Mesendoderm (in vitro differentiated cells): ENCODE results near the gene INTS6.

Experiments
- DNase-seq: peaks from one replicate; pipeline ENCODE4 v3.0.0; 2013
- H2AK5ac ChIP-seq: 2 replicates; pipeline ENCODE4 v1.6.1; 2013; ENCODE audit warnings: low read length, inconsistent platforms
- H2BK120ac ChIP-seq: 2 replicates; pipeline ENCODE4 v1.6.1; 2013; ENCODE audit warnings: low read depth, mild to moderate bottlenecking, low read length, moderate library complexity, mixed read lengths
- H2BK15ac ChIP-seq: replicated peaks from 2 replicates; pipeline ENCODE4 v1.6.1; 2013; ENCODE audit warnings: low read depth, mild to moderate bottlenecking, moderate library complexity
- H2BK5ac ChIP-seq: 2 replicates; pipeline ENCODE4 v1.6.1; 2013; ENCODE audit warnings: low read length, inconsistent platforms
- H3K18ac ChIP-seq: 2 replicates; pipeline ENCODE4 v1.6.1; 2013; ENCODE audit warnings: mild to moderate bottlenecking, low read length, mixed read lengths
- H3K23ac ChIP-seq: one replicate; pipeline ENCODE4 v1.6.1; 2013; ENCODE audit warnings: low read length
- H3K27ac ChIP-seq: 2 replicates; pipeline ENCODE4 v1.5.1; 2013; ENCODE audit warnings: low read depth, mild to moderate bottlenecking, inconsistent platforms, low read length, moderate library complexity
- H3K27me3 ChIP-seq: 2 replicates; pipeline ENCODE4 v1.6.1; 2013; ENCODE audit warnings: low read length, control low read depth, mild to moderate bottlenecking, inconsistent platforms; ENCODE audit not compliant: insufficient read depth, poor library complexity
- H3K36me3 ChIP-seq: 2 replicates; pipeline ENCODE4 v1.6.1; 2013; ENCODE audit warnings: low read length, inconsistent platforms; ENCODE audit not compliant: control insufficient read depth, insufficient read depth
- H3K4ac ChIP-seq: one replicate; pipeline ENCODE4 v1.6.1; 2013; ENCODE audit warnings: low read depth, mild to moderate bottlenecking, low read length, moderate library complexity
- H3K4me1 ChIP-seq: 2 replicates; pipeline ENCODE4 v1.6.1; 2013; ENCODE audit warnings: low read depth, low read length, inconsistent platforms; ENCODE audit not compliant: control insufficient read depth
- H3K4me2 ChIP-seq: 2 replicates; pipeline ENCODE4 v1.6.1; 2013; ENCODE audit warnings: low read length
- H3K4me3 ChIP-seq: 2 replicates; pipeline ENCODE4 v1.5.1; 2013; ENCODE audit warnings: mild to moderate bottlenecking, low read length
- H3K56ac ChIP-seq: one replicate; pipeline ENCODE4 v1.6.1; 2013; ENCODE audit warnings: low read length
- H3K79me1 ChIP-seq: 2 replicates; pipeline ENCODE4 v1.6.1; 2013; ENCODE audit warnings: low read length, inconsistent platforms
- H3K79me2 ChIP-seq: 2 replicates; pipeline ENCODE4 v1.6.1; 2013; ENCODE audit warnings: mild to moderate bottlenecking, low read length; ENCODE audit not compliant: control insufficient read depth, insufficient read depth
- H3K9ac ChIP-seq: 2 replicates; pipeline ENCODE4 v1.6.1; 2013; ENCODE audit warnings: low read length, inconsistent platforms
- H4K5ac ChIP-seq: one replicate; pipeline ENCODE4 v1.6.1; 2013; ENCODE audit warnings: low read length
- H4K8ac ChIP-seq: one replicate; pipeline ENCODE4 v1.6.1; 2013; ENCODE audit warnings: low read depth, mild to moderate bottlenecking, control low read depth, low read length, moderate library complexity
- WGBS: extraction: QIAGEN DNeasy Blood & Tissue Kit; methylation state at CpG from one replicate; pipeline ENCODE4 v1.1.7; 2013; ENCODE audit warnings: low lambda C conversion rate, missing lambda C conversion rate; ENCODE audit not compliant: insufficient coverage; ENCODE audit errors: extremely low coverage; 5-methylcytosine and 5-hydroxymethylcytosine counted together

The INTS6 gene

GRCh38 chr13:51478418-51479198, 25.8 kb upstream of the INTS6 start:
- Histone ChIP-seq H3K27ac (no peak overlapping the region), H2AK5ac (no peak overlapping the region), H3K79me2 (no peaks in the 10 kb centered on the region), H3K27me3 (no peaks in the 10 kb centered on the region), H3K4me2 (no peak overlapping the region), H3K9ac (no peak overlapping the region), H2BK120ac (no peak overlapping the region), H3K4me1 (no peaks in the 10 kb centered on the region), H2BK15ac (no peak overlapping the region), H4K5ac (no peak overlapping the region), H3K4ac (no peak overlapping the region), H3K79me1 (no peaks in the 10 kb centered on the region), H4K8ac (no peak overlapping the region), H3K4me3 (no peak overlapping the region), H2BK5ac (no peak overlapping the region), H3K18ac (no peak overlapping the region), H3K36me3 (no peaks in the 10 kb centered on the region), H3K56ac (no peak overlapping the region), H3K23ac (no peak overlapping the region)
- WGBS: no CpG with 5 or more reads among the region's 8 CpGs
- no peak for DNase-seq

- no peak overlapping the region for H3K9ac ChIP-seq
- no peaks in the 10 kb centered on the region for H3K79me2 ChIP-seq
- no peak overlapping the region for H3K23ac ChIP-seq
- H2AK5ac ChIP-seq: no peak overlapping the region
- no peak overlapping the region for H3K4me2 ChIP-seq
- no peak overlapping the region for H4K5ac ChIP-seq
- H3K18ac ChIP-seq: no peak overlapping the region
- H3K27me3 ChIP-seq: no peaks in the 10 kb centered on the region
- H4K8ac ChIP-seq: no peak overlapping the region
- H3K79me1 ChIP-seq: no peaks in the 10 kb centered on the region
- no peak overlapping the region for H3K4me3 ChIP-seq
- H3K36me3 ChIP-seq: no peaks in the 10 kb centered on the region
- no peak overlapping the region for H3K4ac ChIP-seq
- H2BK120ac ChIP-seq: no peak overlapping the region
- no peak overlapping the region for H2BK5ac ChIP-seq
- no peak overlapping the region for H2BK15ac ChIP-seq
- no peak overlapping the region for H3K56ac ChIP-seq
- H3K4me1 ChIP-seq: no peaks in the 10 kb centered on the region
- WGBS: no CpG with 5 or more reads among the region's 2 CpGs
- DNase-seq: no peak
- no peak overlapping the region for H3K27ac ChIP-seq
These were observed 25.0 kb upstream of the INTS6 start for GRCh38 chr13:51477653-51478324.

- H3K36me3 ChIP-seq: no peaks in the 10 kb centered on the region
- no peak overlapping the region for H2BK15ac ChIP-seq
- WGBS: no CpG with 5 or more reads among the region's 3 CpGs
- H4K5ac ChIP-seq: no peak overlapping the region
- no peak overlapping the region for H2BK5ac ChIP-seq
- H4K8ac ChIP-seq: no peak overlapping the region
- H3K18ac ChIP-seq: no peak overlapping the region
- H3K4me1 ChIP-seq: no peaks in the 10 kb centered on the region
- no peak overlapping the region for H3K4me2 ChIP-seq
- no peak overlapping the region for H2BK120ac ChIP-seq
- H2AK5ac ChIP-seq: no peak overlapping the region
- H3K27me3 ChIP-seq: no peaks in the 10 kb centered on the region
- H3K79me1 ChIP-seq: no peaks in the 10 kb centered on the region
- no peak overlapping the region for H3K9ac ChIP-seq
- no peaks in the 10 kb centered on the region for H3K79me2 ChIP-seq
- H3K56ac ChIP-seq: no peak overlapping the region
- DNase-seq: no peak
- no peak overlapping the region for H3K4ac ChIP-seq
- no peak overlapping the region for H3K27ac ChIP-seq
- H3K4me3 ChIP-seq: no peak overlapping the region
- no peak overlapping the region for H3K23ac ChIP-seq
These were observed 24.3 kb upstream of the INTS6 start for GRCh38 chr13:51477149-51477548.

GRCh38 chr13:51475727-51476501, 23.1 kb upstream of the INTS6 start:
- Histone ChIP-seq H3K79me1 (no peaks in the 10 kb centered on the region), H3K27ac (no peak overlapping the region), H3K27me3 (no peaks in the 10 kb centered on the region), H2BK120ac (no peak overlapping the region), H2BK15ac (no peak overlapping the region), H3K18ac (no peak overlapping the region), H3K4me3 (no peak overlapping the region), H3K4me2 (no peak overlapping the region), H3K79me2 (no peaks in the 10 kb centered on the region), H3K9ac (no peak overlapping the region), H3K4me1 (no peaks in the 10 kb centered on the region), H2BK5ac (no peak overlapping the region), H4K8ac (no peak overlapping the region), H2AK5ac (no peak overlapping the region), H3K23ac (no peak overlapping the region), H3K4ac (no peak overlapping the region), H3K56ac (no peak overlapping the region), H3K36me3 (no peaks in the 10 kb centered on the region), H4K5ac (no peak overlapping the region)
- no CpG with 5 or more reads among the region's 2 CpGs for WGBS
- no peak for DNase-seq

GRCh38 chr13:51469790-51470189, 17.0 kb upstream of the INTS6 start:
- Histone ChIP-seq H4K8ac (no peak overlapping the region), H3K4me3 (no peak overlapping the region), H2BK120ac (no peak overlapping the region), H3K79me1 (no peaks in the 10 kb centered on the region), H3K27me3 (no peaks in the 10 kb centered on the region), H3K18ac (no peak overlapping the region), H2BK15ac (no peak overlapping the region), H3K56ac (no peak overlapping the region), H3K4ac (no peak overlapping the region), H2AK5ac (no peak overlapping the region), H3K23ac (no peak overlapping the region), H3K36me3 (no peaks in the 10 kb centered on the region), H3K27ac (no peak overlapping the region), H3K4me1 (no peaks in the 10 kb centered on the region), H4K5ac (no peak overlapping the region), H3K9ac (no peak overlapping the region), H3K79me2 (no peaks in the 10 kb centered on the region), H2BK5ac (no peak overlapping the region), H3K4me2 (no peak overlapping the region)
- no CpG with 5 or more reads among the region's 2 CpGs for WGBS
- no peak for DNase-seq
